GM18502 (cell line): Measurements from ENCODE around the gene PSMB8.

ENCODE experiments used
- ATAC-seq: cut with Tn5 transposase; IDR thresholded peaks from one replicate; pipeline ENCODE4 v1.9.1; 2021; ENCODE audit warnings: mild to moderate bottlenecking; ENCODE audit not compliant: unreplicated experiment, poor library complexity

Gene PSMB8

GRCh38 chr6:32799740-32800139, 44.1 kb downstream of the PSMB8 start:
- ATAC-seq = no peak

- ATAC-seq = no peak
Observed at GRCh38 chr6:32799168-32799567, 44.7 kb downstream of the PSMB8 start.

- no peak for ATAC-seq
Observed at GRCh38 chr6:32796848-32797776, 46.7 kb downstream of the PSMB8 start.

- no peak for ATAC-seq
Observed at GRCh38 chr6:32794510-32794909, 49.3 kb downstream of the PSMB8 start.

GRCh38 chr6:32792901-32793435, 50.9 kb downstream of the PSMB8 start:
- no peak for ATAC-seq
